Measurements from ENCODE around the gene COPZ2.

DNA sequence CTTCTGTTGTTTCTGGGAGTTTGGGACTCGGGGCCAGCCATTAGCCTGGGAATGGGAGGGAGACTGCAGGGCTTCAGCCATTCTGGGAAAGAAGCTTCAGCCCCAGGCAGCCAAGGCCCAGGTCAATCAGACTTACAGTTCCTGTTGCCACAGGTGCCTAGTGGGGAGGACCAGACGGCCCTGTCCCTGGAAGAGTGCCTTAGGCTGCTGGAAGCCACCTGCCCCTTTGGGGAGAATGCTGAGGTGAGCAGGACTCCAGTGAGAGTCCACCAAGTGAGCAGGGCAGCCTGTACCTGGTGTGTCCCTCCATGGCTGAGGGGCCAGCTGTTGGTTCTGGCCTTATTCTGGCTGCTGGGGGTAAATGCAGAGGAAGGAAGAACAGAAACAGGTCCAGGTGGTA lies 19.3 kb upstream of the COPZ2 start:
- TF ChIP-seq, protein P1, sequence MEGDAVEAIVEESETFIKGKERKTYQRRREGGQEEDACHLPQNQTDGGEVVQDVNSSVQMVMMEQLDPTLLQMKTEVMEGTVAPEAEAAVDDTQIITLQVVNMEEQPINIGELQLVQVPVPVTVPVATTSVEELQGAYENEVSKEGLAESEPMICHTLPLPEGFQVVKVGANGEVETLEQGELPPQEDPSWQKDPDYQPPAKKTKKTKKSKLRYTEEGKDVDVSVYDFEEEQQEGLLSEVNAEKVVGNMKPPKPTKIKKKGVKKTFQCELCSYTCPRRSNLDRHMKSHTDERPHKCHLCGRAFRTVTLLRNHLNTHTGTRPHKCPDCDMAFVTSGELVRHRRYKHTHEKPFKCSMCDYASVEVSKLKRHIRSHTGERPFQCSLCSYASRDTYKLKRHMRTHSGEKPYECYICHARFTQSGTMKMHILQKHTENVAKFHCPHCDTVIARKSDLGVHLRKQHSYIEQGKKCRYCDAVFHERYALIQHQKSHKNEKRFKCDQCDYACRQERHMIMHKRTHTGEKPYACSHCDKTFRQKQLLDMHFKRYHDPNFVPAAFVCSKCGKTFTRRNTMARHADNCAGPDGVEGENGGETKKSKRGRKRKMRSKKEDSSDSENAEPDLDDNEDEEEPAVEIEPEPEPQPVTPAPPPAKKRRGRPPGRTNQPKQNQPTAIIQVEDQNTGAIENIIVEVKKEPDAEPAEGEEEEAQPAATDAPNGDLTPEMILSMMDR (IDR thresholded peaks at IDR 0.05; ENCODE audit: insufficient read depth, low read length, poor library complexity, severe bottlenecking): no peak
- no peak for TF ChIP-seq EZH2phosphoT487 (conservative IDR thresholded peaks at IDR 0.05; ENCODE audit: low read length)
